ENCODE results near the gene LINGO4.

LINGO4 gene

GRCh38 chr1:151834239-151834638 lies 29.0 kb upstream of the LINGO4 start:
- no peak for DNase-seq (ENCODE audit: low read depth)

- DNase-seq (ENCODE audit: low read depth), result no peak
Measured at GRCh38 chr1:151833172-151833900, 28.1 kb upstream of the LINGO4 start.

DNA sequence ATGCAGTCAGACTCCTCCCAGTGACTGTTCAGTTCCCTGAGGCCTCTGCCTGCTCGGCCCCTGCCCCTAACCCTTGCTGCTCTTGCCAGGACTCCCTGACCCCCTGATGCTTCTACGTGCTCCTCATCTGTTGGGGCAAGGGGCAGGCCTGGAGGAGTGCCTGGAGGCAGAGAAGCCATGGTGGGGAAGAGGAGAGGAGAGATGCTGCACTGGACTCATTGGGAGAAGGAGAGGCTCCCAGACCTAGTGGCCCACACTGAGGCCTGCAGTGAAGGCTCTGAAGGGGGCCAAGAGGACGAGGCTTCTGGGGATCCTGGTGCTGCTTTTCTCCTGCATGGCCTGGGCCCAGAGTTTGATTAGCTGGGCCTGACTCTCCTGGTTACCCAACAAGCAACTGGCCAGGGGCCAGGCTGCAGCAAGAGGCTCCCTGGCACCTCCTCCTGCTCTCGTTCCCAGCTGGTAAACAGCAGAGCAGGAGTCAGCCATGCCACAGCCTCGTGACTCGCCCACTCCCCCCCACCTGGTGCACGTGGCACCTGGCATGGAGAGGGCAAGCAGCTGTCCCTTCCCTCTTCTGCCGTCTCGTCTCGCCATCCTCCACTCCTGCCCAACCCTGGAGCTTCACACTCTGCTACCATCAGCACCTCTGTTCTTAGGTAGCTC lies 27.2 kb upstream of the LINGO4 start:
- no peak for DNase-seq (ENCODE audit: low read depth)

GRCh38 chr1:151831605-151832004 lies 26.4 kb upstream of the LINGO4 start, which contains the start of gene RORC:
Gene RORC (minus strand): TSS chr1:151831802. CDS start chr1:151831764, 38 bp downstream.
- DNase-seq (ENCODE audit: low read depth), result no peak

DNA sequence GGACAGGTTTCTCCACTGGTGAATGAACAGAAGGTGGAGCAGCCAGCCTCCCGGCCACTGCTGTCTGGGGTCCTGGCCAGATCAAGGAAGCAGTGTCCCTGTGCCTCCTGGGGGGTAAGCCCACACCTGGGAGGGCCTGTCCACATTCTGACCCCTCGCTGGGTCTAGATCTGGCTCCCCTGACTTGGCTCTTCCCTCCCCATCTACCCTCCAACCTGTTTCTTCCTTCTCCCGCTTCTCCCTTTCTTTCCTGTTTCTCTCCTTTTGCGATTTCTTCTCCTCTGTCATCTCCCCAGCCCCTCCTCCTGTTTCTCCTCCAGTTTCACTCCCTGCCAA lies 26.0 kb upstream of the LINGO4 start:
- DNase-seq (ENCODE audit: low read depth), result no peak

GRCh38 chr1:151830055-151830454 lies 24.8 kb upstream of the LINGO4 start:
- no peak for DNase-seq (ENCODE audit: low read depth)

DNA sequence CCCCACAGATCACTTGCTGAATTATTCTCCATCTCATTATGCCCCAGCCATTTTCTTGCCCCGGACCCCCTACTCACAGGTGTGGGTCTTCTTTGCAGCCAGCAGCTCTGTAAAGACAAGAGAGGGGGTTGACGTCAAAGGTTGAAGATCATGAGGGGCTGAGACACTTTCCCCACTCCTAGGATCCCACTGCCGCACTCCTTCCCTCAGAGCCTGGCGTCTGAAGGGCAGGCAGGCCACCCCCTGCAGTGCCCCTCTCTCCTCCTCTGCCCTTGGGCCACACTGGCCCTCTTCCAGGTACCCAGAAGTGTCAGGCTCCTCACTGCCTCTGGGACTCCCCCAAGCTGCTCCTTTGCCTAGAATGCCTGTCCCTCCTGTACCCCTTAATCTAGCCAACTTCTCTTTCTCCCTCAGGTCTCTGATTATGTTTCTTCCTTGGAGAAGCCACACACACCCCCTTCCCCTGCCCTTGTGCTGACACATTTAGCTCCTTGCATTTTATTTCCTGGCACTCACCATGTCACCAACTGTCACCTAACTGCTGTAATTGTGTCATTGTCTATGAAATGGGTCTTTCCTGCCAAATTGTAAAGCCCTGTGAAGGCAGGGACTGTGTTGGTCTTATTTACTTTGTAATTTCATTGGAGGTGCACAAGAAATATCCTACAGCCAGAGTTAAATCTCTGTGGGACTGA lies 24.3 kb upstream of the LINGO4 start:
- DNase-seq (ENCODE audit: low read depth), result no peak

GRCh38 chr1:151828921-151829320 lies 23.7 kb upstream of the LINGO4 start:
- DNase-seq (ENCODE audit: low read depth), result no peak

DNA sequence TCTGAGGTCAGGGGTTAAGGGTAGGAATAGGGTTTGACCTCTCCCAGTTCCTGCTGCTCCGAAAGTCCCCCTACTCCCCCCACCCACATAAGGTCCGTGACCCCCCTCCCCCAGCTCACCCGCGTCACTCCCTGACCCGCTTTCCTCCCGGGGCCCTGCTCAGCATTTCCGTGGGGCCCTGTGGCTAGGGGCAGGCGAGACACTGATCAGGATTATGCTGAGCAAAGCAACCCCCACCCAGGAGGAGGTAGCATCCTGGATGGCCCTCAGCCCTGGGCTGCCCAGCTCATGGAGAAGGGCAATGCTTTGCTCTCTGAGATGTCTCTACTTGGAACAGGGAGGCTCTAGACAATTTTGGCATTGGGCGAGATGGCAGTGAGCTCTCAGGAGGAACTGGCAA lies 22.6 kb upstream of the LINGO4 start:
- no peak for DNase-seq (ENCODE audit: low read depth)

- DNase-seq (ENCODE audit: low read depth), result peak; percentile 46
Measured at GRCh38 chr1:151825751-151826660, 20.8 kb upstream of the LINGO4 start.

DNA sequence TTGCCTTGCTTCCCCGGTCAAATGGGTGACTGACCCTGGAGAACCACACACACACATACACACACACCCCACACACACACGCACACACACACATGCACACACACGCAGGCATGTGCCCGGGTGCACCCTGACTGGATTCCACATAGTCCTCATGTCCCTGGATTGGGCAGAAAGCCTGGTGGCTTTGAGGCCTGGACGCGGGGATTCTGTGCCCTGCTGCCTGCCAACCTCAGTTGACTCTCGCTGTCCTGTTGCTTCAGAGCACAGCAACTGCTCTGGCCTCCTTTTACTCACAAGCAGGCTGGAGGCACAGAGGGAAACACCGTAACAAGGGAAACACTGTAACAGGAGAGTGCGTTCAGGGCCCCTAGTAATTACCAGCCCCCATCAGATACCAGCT lies 20.0 kb upstream of the LINGO4 start:
- DNase-seq (ENCODE audit: low read depth), result no peak

- DNase-seq (ENCODE audit: low read depth), result no peak
Measured at GRCh38 chr1:151823175-151823574, 18.0 kb upstream of the LINGO4 start.

GRCh38 chr1:151822404-151822803 lies 17.2 kb upstream of the LINGO4 start:
- peak; percentile 60 for DNase-seq (ENCODE audit: low read depth)

GRCh38 chr1:151820940-151821339 lies 15.7 kb upstream of the LINGO4 start:
- DNase-seq (ENCODE audit: low read depth), result no peak

DNA sequence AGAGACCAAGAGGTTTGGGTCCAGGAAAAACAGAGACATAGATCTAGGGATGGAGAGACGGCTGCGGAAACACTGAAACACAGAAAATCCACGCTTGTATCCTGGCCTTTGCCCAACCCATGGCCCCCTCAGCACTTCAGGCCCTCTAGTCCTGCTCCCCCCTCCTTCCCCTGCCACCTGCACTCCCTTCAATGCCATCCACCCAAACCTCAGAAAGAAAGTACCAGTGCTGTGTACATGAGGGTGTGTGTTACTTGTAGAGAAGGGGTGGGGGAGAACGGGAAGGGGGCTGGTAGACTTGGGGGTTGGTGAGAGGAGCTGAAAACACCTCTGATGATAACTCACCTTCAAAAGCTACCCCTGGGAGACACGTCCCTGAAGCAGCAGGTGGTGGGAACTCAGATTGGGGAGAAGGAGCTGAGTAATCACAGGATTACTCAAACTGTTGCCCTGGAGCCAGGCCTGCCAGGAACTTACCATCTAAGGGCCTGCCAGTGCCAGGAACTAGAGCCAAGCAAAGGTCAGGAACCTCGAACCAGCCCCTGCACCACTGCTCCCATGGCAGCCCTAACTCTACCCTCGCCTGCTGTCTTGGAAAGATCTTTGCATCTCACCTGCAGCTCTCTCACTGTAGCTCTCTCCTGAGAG lies 14.9 kb upstream of the LINGO4 start:
- DNase-seq (ENCODE audit: low read depth), result no peak

GRCh38 chr1:151819227-151819835 lies 14.1 kb upstream of the LINGO4 start:
- no peak for DNase-seq (ENCODE audit: low read depth)

GRCh38 chr1:151817353-151817730 lies 12.1 kb upstream of the LINGO4 start:
- DNase-seq (ENCODE audit: low read depth), result no peak

DNA sequence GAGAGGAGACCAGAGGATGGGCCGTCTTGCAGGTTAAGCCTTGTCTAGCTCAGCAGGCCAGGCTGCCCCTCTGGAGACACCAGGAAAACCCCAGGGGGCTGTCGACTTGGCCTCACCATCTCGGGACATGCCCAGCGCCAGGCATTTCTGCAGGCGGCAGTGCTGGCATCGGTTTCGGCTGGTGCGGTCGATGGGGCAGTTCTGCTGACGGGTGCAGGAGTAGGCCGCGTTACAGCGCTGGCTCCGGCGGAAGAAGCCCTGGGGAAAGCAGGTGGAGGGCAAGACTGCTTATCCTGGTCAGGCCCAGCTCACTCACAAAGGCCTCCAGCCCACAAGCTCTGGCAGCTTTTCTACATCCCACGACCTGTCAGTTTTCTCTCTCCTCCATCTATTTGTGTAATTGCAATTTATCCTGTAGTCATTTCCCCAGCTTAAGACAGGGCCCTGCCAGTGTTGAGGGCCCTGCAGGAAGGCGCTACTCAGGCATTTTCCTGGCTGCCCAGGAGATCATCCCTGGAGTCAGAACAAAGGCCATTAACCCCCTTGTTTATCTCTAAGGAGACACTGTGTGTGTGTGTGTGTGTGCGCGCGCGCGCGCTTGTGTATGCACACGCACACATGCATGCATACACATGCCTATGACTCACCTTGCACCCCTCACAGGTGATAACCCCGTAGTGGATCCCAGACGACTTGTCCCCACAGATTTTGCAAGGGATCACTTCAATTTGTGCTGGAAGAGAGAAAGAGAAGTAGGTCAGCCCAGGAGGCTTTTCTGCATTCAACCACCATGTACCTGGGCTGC lies 11.5 kb upstream of the LINGO4 start:
- no peak for DNase-seq (ENCODE audit: low read depth)

- no peak for DNase-seq (ENCODE audit: low read depth)
Measured at GRCh38 chr1:151815716-151816327, 10.6 kb upstream of the LINGO4 start.

DNA sequence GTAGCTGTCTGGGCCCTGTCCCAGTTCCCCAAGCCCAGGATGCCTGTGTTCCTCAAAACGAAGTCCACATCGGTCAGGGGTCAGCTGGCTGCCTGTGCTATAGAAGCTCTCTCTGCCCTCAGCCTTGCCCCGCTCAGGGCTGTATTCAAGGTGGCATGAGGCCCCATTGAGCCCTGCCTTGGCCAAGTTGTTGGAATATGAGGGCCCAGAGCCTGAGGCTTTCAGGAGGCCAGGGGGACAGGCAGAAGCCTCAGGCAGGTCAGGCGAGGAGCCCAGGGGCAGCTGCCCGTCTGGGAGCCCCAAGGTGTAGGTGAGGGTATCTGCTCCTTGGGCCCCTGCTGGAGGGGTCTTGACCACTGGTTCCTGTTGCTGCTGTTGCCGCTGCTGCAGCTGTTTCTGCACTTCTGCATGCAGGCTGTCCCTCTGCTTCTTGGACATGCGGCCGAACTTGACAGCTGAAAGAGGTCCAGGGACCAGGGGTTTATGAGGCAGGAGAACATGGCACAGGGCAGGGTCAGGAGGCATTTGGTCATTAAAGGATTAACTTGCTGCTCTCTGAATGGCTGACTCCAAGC lies 9.8 kb upstream of the LINGO4 start:
- DNase-seq (ENCODE audit: low read depth), result no peak
